B cell (primary cell): ENCODE data around the gene TCAP. TPM values are rescaled to one million over a fixed set of nuclear protein-coding genes. Genes with fewer than 3 reads are reported as not detected.
A peak's percentile ranks its signal among the peaks of the same experiment; 100 is the strongest.

Experiments used
- ATAC-seq: fragments of 200-7000 bp; cut with Tn5 transposase; one replicate; pipeline ENCODE4 v1.10.0; 2021; ENCODE audit warnings: low read depth, mild to moderate bottlenecking, moderate number of reproducible peaks, moderate library complexity
- CTCF ChIA-PET: fragments of 350-600 bp; sonication (Branson Sonifier 250); formaldehyde crosslinking; loops from one replicate; lab custom pipeline; 2021; ENCODE audit warnings: antibody characterized with exemption, inconsistent platforms; lab: Charles Lee
- POLR2A ChIA-PET: fragments of 350-600 bp; sonication (Branson Sonifier 250); formaldehyde crosslinking; loops from one replicate; lab custom pipeline; 2021; ENCODE audit warnings: antibody characterized with exemption; lab: Charles Lee
- DNase-seq: peaks from one replicate; pipeline ENCODE4 v3.0.0; 2013
- H2AFZ ChIP-seq: 2 replicates; pipeline ENCODE4 v1.6.1; 2012; ENCODE audit warnings: mild to moderate bottlenecking, low read depth, low read length; ENCODE audit not compliant: insufficient read depth, poor library complexity, severe bottlenecking
- H3K27ac ChIP-seq, 2 donors: 1 replicate in 1 of 2; 2 replicates in 1 of 2; pipeline ENCODE4 v1.5.1; 2012 to 2013; ENCODE audit warnings: low read length in 2 of 2, mild to moderate bottlenecking in 2 of 2, moderate library complexity in 1 of 2
- H3K27me3 ChIP-seq, 4 experiments: fragments of 200-600 bp in 1 of 4; sonication (generic) in 1 of 4; replicated peaks in 1 of 4; 1 replicate in 2 of 4; 2 replicates in 2 of 4; pipeline versions ENCODE4 v1.6.1 to v1.7.0; 2013 to 2016; ENCODE audit warnings: low read length in 3 of 4, mild to moderate bottlenecking in 2 of 4, mixed read lengths in 1 of 4, moderate library complexity in 1 of 4; ENCODE audit not compliant: insufficient read depth in 4 of 4, control insufficient read depth in 3 of 4; ENCODE audit errors: control extremely low read depth in 1 of 4
- H3K36me3 ChIP-seq, 2 experiments: replicated peaks in 1 of 2; 1 replicate in 1 of 2; 2 replicates in 1 of 2; pipeline versions ENCODE4 v1.6.1 to v1.7.1; 2013; ENCODE audit warnings: low read length in 1 of 2; ENCODE audit not compliant: insufficient read depth in 2 of 2, control insufficient read depth in 1 of 2; ENCODE audit errors: control extremely low read depth in 1 of 2, extremely low read depth in 1 of 2
- H3K4me1 ChIP-seq, 2 donors: fragments of 200-600 bp in 1 of 2; sonication (generic) in 1 of 2; 1 replicate in 1 of 2; 2 replicates in 1 of 2; pipeline versions ENCODE4 v1.5.1 to v1.6.1; 2013 to 2017; ENCODE audit warnings: low read length in 2 of 2; ENCODE audit not compliant: control insufficient read depth in 2 of 2, insufficient read depth in 2 of 2
- H3K4me2 ChIP-seq: replicated peaks from 2 replicates; pipeline ENCODE3; 2012; ENCODE audit warnings: mild to moderate bottlenecking, low read depth, low read length; ENCODE audit not compliant: poor library complexity, severe bottlenecking
- H3K4me3 ChIP-seq, 5 experiments: fragments of 200-600 bp in 1 of 5; sonication (generic) in 1 of 5; 1 replicate in 3 of 5; 2 replicates in 2 of 5; pipeline versions ENCODE4 v1.5.1 to v1.7.0; 2011 to 2016; ENCODE audit warnings: low read length in 4 of 5, mild to moderate bottlenecking in 4 of 5, low read depth in 2 of 5, control low read depth in 1 of 5, moderate library complexity in 1 of 5; ENCODE audit not compliant: insufficient read depth in 1 of 5; ENCODE audit errors: control extremely low read depth in 1 of 5, extremely low read depth in 1 of 5
- H3K79me2 ChIP-seq: fragments of 200-600 bp; sonication (generic); one replicate; pipeline ENCODE4 v1.6.0; 2016; ENCODE audit warnings: low read length; ENCODE audit not compliant: control insufficient read depth, insufficient read depth
- H3K9ac ChIP-seq: fragments of 200-600 bp; sonication (generic); 2 replicates; pipeline ENCODE4 v1.6.1; 2017; ENCODE audit warnings: mild to moderate bottlenecking, low read length, moderate library complexity
- H3K9me3 ChIP-seq, 3 donors: one replicate each; pipeline versions ENCODE4 v1.6.1 to v1.7.1; 2013; ENCODE audit warnings: low read length in 2 of 3; ENCODE audit not compliant: control insufficient read depth in 2 of 3, insufficient read depth in 1 of 3; ENCODE audit errors: control extremely low read depth in 1 of 3
- H4K20me1 ChIP-seq: 2 replicates; pipeline ENCODE4 v1.6.0; 2012; ENCODE audit warnings: mild to moderate bottlenecking, low read length; ENCODE audit not compliant: insufficient read depth, control insufficient read depth, poor library complexity, severe bottlenecking
- H3K27ac Mint-ChIP-seq: one replicate; pipeline ENCODE4 v1.8.0; 2021; ENCODE audit warnings: mixed read lengths
- H3K27me3 Mint-ChIP-seq: one replicate; pipeline ENCODE4 v1.8.0; 2021; ENCODE audit warnings: mixed read lengths
- H3K4me1 Mint-ChIP-seq: one replicate; pipeline ENCODE4 v1.8.0; 2021; ENCODE audit warnings: mixed read lengths
- H3K4me3 Mint-ChIP-seq: one replicate; pipeline ENCODE4 v1.8.0; 2021; ENCODE audit warnings: mixed read lengths
- H3K9me3 Mint-ChIP-seq: one replicate; pipeline ENCODE4 v1.8.0; 2022; ENCODE audit warnings: mixed read lengths; ENCODE audit not compliant: insufficient read depth
- CTCF ChIP-seq: fragments of 200-600 bp; IDR thresholded peaks from one replicate; pipeline ENCODE4 v1.8.0; 2022; ENCODE audit warnings: antibody characterized with exemption, mild to moderate bottlenecking
- EZH2 ChIP-seq: IDR thresholded peaks from 2 replicates; pipeline ENCODE4 v1.6.1; 2012; ENCODE audit warnings: borderline replicate concordance, low read depth, mild to moderate bottlenecking, moderate library complexity, low read length; ENCODE audit not compliant: insufficient read depth, poor library complexity, severe bottlenecking
- WGBS: methylation state at CpG from one replicate; pipeline ENCODE4 v1.1.5; 2013; ENCODE audit warnings: missing lambda C conversion rate; ENCODE audit not compliant: insufficient coverage; 5-methylcytosine and 5-hydroxymethylcytosine counted together
- intact Hi-C: fragments of 100-400 bp; cut with micrococcal nuclease; formaldehyde crosslinking; loops from one replicate; pipeline ENCODE4 v1.10.0; 2022
- polyA plus RNA-seq: library from polyadenylated mRNA; depleted of rRNA; stranded (reverse); fragments of >200 nt; gene quantifications from 2 replicates; pipeline ENCODE4 v1.2.3, GENCODE V29; 2012
- total RNA-seq, 2 donors: library from RNA; stranded (reverse); fragments of 120-200 nt in 1 of 2; gene quantifications; 1 replicate in 1 of 2; 2 replicates in 1 of 2; pipeline versions ENCODE4 v1.2.3 to v1.2.4, GENCODE V29; 2013 to 2022

TCAP gene
- total and polyA plus RNA-seq, 2 donors (not counting 1 experiment from before 2014, with no cell fraction given) = 3.8 to 5.1 TPM

GRCh38 chr17:39702901-39703893 lies 38.0 kb downstream of the TCAP start:
- H3K27me3 ChIP-seq = peaks cover 0 to 33% (median 17%) of the 10 kb centered on the region in 4 experiments
- H3K79me2 ChIP-seq = no peaks in the 10 kb centered on the region
- no peak overlapping the region for H3K4me2 ChIP-seq
- peaks cover 0 to 4% (median 0%) of the 10 kb centered on the region in 3 donors for H3K9me3 ChIP-seq
- H3K4me1 ChIP-seq = peaks cover 17 to 24% of the 10 kb centered on the region in 2 donors
- Mint-ChIP-seq H3K9me3 (no peaks in the 10 kb centered on the region), H3K27ac (no peak overlapping the region), H3K4me3 (no peak overlapping the region), H3K27me3 (peaks cover 30% of the 10 kb centered on the region), H3K4me1 (peaks cover 18% of the 10 kb centered on the region)
- intact Hi-C loops = no loop called here
- no peaks in the 10 kb centered on the region for H3K36me3 ChIP-seq
- DNase-seq (peak; percentile 34), ATAC-seq (peak; percentile 33)
- no peak overlapping the region for H3K4me3 ChIP-seq
- 88% methylated on average over 2 of the region's 12 CpGs for WGBS
- POLR2A ChIA-PET = no interaction called here
- H4K20me1 ChIP-seq = no peaks in the 10 kb centered on the region
- no peak overlapping the region for H2AFZ ChIP-seq
- TF ChIP-seq CTCF = no peak
- no peak for TF ChIP-seq EZH2
- H3K9ac ChIP-seq = no peak overlapping the region
- H3K27ac ChIP-seq = no peak overlapping the region
- CTCF ChIA-PET = interaction anchor here (0.7 kb wide), 1 partner anchor 36 kb away, joined by 3 read pairs; no protein-coding TSS in a partner anchor

- intact Hi-C loops = no loop called here
- CTCF ChIA-PET = interaction anchor here (0.7 kb wide), 1 partner anchor 37 kb away, joined by 3 read pairs; no protein-coding TSS in a partner anchor
- H3K36me3 ChIP-seq = no peaks in the 10 kb centered on the region
- peaks cover 18 to 24% of the 10 kb centered on the region in 2 donors for H3K4me1 ChIP-seq
- TF ChIP-seq CTCF = no peak
- TF ChIP-seq EZH2 = no peak
- no peak for ATAC-seq
- Mint-ChIP-seq H3K27me3 (peaks cover 27% of the 10 kb centered on the region), H3K4me3 (no peak overlapping the region), H3K9me3 (no peaks in the 10 kb centered on the region), H3K27ac (no peak overlapping the region), H3K4me1 (peaks cover 18% of the 10 kb centered on the region)
- peaks cover 0 to 4% (median 0%) of the 10 kb centered on the region in 3 donors for H3K9me3 ChIP-seq
- POLR2A ChIA-PET = no interaction called here
- DNase-seq = no peak
- H3K4me2 ChIP-seq = no peak overlapping the region
- 91% methylated on average over 2 of the region's 5 CpGs for WGBS
- H3K79me2 ChIP-seq = no peaks in the 10 kb centered on the region
- no peaks in the 10 kb centered on the region for H4K20me1 ChIP-seq
- no peak overlapping the region for H3K27ac ChIP-seq
- peaks cover 0 to 27% (median 17%) of the 10 kb centered on the region in 4 experiments for H3K27me3 ChIP-seq
- no peak overlapping the region for H3K4me3 ChIP-seq
- H3K9ac ChIP-seq = no peak overlapping the region
- no peak overlapping the region for H2AFZ ChIP-seq
Measured at GRCh38 chr17:39703913-39704312, 38.8 kb downstream of the TCAP start.
